Activated T-cell treated with anti-CD3 and anti-CD28 coated beads for 1 hour (primary cell): ENCODE measurements around the gene EPB41L1.

Experiments used
- DNase-seq: peaks from one replicate; pipeline ENCODE4 v3.0.0-alpha.2; 2020; ENCODE audit warnings: low read depth

EPB41L1 gene

GRCh38 chr20:36154700-36155628 is at the start of gene EPB41L1:
Gene EPB41L1 (plus strand): TSS chr20:36154740. CDS start chr20:36173778, 19,038 bp downstream.
- DNase-seq, result no peak

- no peak for DNase-seq
Measured at GRCh38 chr20:36104856-36105255, 49.7 kb upstream of the EPB41L1 start.

GRCh38 chr20:36105711-36106226 is 48.8 kb upstream of the EPB41L1 start:
- DNase-seq, result no peak

GRCh38 chr20:36106606-36107005 is 47.9 kb upstream of the EPB41L1 start:
- no peak for DNase-seq

GRCh38 chr20:36107881-36108280 is 46.7 kb upstream of the EPB41L1 start:
- no peak for DNase-seq

- DNase-seq, result no peak
Measured at GRCh38 chr20:36109251-36109947, 45.1 kb upstream of the EPB41L1 start.

- no peak for DNase-seq
Measured at GRCh38 chr20:36110994-36111393, 43.5 kb upstream of the EPB41L1 start.

GRCh38 chr20:36112112-36112511 is 42.4 kb upstream of the EPB41L1 start:
- DNase-seq, result no peak

GRCh38 chr20:36113036-36113435 is 41.5 kb upstream of the EPB41L1 start:
- DNase-seq, result no peak

GRCh38 chr20:36113566-36114250 is 40.8 kb upstream of the EPB41L1 start:
- no peak for DNase-seq

GRCh38 chr20:36114707-36115106 is 39.8 kb upstream of the EPB41L1 start:
- DNase-seq, result no peak

GRCh38 chr20:36115925-36116324 is 38.6 kb upstream of the EPB41L1 start:
- no peak for DNase-seq

- no peak for DNase-seq
Measured at GRCh38 chr20:36116807-36117441, 37.6 kb upstream of the EPB41L1 start.

GRCh38 chr20:36117638-36118037 is 36.9 kb upstream of the EPB41L1 start:
- no peak for DNase-seq

- DNase-seq, result no peak
Measured at GRCh38 chr20:36118371-36118770, 36.2 kb upstream of the EPB41L1 start.

- no peak for DNase-seq
Measured at GRCh38 chr20:36119537-36119936, 35.0 kb upstream of the EPB41L1 start.

GRCh38 chr20:36120241-36120640 is 34.3 kb upstream of the EPB41L1 start:
- no peak for DNase-seq

GRCh38 chr20:36120991-36121390 is 33.5 kb upstream of the EPB41L1 start:
- DNase-seq, result no peak

- DNase-seq, result no peak
Measured at GRCh38 chr20:36121981-36122930, 32.3 kb upstream of the EPB41L1 start.

GRCh38 chr20:36122931-36123288 is 31.6 kb upstream of the EPB41L1 start:
- no peak for DNase-seq

- DNase-seq, result no peak
Measured at GRCh38 chr20:36125097-36125496, 29.4 kb upstream of the EPB41L1 start.
